ENCODE data around the gene WWC2.

DNA sequence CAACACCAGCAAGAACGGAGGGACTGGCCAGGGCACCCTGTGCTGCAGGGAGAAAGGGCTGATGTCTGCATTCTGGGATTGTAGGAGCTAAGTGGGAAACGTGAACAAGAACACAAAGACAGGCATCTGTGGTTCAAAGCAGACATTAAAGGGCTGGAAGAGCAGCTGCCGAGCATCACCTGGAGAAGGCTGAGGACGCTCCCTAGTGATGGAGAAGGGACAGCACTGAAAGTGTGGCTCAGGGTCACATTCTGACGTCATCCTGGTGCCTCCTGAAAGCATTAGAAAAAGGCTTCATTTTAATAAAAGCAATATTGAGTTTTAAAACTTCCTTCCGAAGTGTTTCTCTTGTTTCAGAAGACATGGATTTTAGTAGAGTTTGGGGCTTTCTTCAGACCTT lies 158.8 kb downstream of the WWC2 start:
- TF ChIP-seq, protein P1, sequence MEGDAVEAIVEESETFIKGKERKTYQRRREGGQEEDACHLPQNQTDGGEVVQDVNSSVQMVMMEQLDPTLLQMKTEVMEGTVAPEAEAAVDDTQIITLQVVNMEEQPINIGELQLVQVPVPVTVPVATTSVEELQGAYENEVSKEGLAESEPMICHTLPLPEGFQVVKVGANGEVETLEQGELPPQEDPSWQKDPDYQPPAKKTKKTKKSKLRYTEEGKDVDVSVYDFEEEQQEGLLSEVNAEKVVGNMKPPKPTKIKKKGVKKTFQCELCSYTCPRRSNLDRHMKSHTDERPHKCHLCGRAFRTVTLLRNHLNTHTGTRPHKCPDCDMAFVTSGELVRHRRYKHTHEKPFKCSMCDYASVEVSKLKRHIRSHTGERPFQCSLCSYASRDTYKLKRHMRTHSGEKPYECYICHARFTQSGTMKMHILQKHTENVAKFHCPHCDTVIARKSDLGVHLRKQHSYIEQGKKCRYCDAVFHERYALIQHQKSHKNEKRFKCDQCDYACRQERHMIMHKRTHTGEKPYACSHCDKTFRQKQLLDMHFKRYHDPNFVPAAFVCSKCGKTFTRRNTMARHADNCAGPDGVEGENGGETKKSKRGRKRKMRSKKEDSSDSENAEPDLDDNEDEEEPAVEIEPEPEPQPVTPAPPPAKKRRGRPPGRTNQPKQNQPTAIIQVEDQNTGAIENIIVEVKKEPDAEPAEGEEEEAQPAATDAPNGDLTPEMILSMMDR (IDR thresholded peaks at IDR 0.05; ENCODE audit: low read depth, low read length), result no peak
- TF ChIP-seq MYC (IDR thresholded peaks at IDR 0.05; ENCODE audit: low read depth, low read length) (no peak), POLR2A (IDR thresholded peaks at IDR 0.05; ENCODE audit: extremely low read depth, insufficient read length) (no peak)

Measured in NB4 (cell line).